Uterus (tissue), 2 donors: ENCODE data around the gene PRDM15.

ENCODE experiments used
- POLR2A ChIP-seq, 2 donors: fragments of 450-650 bp; IDR thresholded peaks; one replicate each; pipeline ENCODE4 v1.6.1; 2016; ENCODE audit warnings: antibody characterized with exemption in 2 of 2, mild to moderate bottlenecking in 1 of 2, moderate library complexity in 1 of 2
- TF ChIP-seq, protein P1 (sequence below), 4 experiments: fragments of 200-600 bp in 2 of 4; fragments of 450-650 bp in 2 of 4; sonication (generic) in 2 of 4; IDR thresholded peaks; one replicate each; pipeline ENCODE4 v1.5.1; 2016 to 2019; ENCODE audit warnings: antibody characterized with exemption in 4 of 4, mild to moderate bottlenecking in 2 of 4, moderate library complexity in 1 of 4

DNA sequence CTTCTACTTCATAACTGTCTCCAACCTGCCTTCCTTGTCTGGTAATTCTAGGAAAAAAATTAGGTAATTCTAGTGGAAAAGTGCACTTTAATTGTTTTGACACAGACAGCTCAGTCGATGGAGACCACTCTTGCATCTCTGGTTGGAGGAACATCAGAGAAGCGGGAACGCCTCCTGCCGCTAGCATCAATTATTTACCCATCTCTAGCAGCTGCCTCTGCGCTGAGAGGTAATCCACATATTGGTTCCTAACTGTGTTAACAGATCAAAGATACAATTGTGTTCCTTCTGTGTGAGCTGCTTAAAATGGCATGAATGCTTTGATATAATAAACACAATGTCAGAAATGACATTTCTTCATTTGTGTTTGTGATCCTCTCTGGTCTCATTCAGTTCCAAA is 41.3 kb upstream of the PRDM15 start:
- no peak for TF ChIP-seq POLR2A (IDR thresholded peaks at IDR 0.05)
- TF ChIP-seq, protein P1, sequence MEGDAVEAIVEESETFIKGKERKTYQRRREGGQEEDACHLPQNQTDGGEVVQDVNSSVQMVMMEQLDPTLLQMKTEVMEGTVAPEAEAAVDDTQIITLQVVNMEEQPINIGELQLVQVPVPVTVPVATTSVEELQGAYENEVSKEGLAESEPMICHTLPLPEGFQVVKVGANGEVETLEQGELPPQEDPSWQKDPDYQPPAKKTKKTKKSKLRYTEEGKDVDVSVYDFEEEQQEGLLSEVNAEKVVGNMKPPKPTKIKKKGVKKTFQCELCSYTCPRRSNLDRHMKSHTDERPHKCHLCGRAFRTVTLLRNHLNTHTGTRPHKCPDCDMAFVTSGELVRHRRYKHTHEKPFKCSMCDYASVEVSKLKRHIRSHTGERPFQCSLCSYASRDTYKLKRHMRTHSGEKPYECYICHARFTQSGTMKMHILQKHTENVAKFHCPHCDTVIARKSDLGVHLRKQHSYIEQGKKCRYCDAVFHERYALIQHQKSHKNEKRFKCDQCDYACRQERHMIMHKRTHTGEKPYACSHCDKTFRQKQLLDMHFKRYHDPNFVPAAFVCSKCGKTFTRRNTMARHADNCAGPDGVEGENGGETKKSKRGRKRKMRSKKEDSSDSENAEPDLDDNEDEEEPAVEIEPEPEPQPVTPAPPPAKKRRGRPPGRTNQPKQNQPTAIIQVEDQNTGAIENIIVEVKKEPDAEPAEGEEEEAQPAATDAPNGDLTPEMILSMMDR (IDR thresholded peaks at IDR 0.05): no peak
